ENCODE results near the gene NRGN.

Gene NRGN

GRCh38 chr11:124739479-124740276 is at the start of gene NRGN:
TSS of gene NRGN (plus strand) at chr11:124739942. CDS start at chr11:124740085, 143 bp downstream.
- H3K4me1 ChIP-seq (ENCODE audit: control insufficient read depth, insufficient read depth, low read length) = peaks cover 5% of the 10 kb centered on the region
- peak; percentile 98 for DNase-seq (ENCODE audit: low read depth)
- H3K27me3 ChIP-seq (replicated peaks; ENCODE audit: control insufficient read depth, insufficient read depth, low read length) = peaks cover 93% of the 10 kb centered on the region
- H3K36me3 ChIP-seq (ENCODE audit: control insufficient read depth, insufficient read depth, low read length, severe bottlenecking) = no peaks in the 10 kb centered on the region
- H3K9me3 ChIP-seq (ENCODE audit: control insufficient read depth, low read length) = no peaks in the 10 kb centered on the region
- H3K4me3 ChIP-seq (ENCODE audit: low read length) = peak within 1 kb of the TSS; percentile 73
- no peak within 1 kb of the TSS for H3K9ac ChIP-seq (ENCODE audit: low read length)

DNA sequence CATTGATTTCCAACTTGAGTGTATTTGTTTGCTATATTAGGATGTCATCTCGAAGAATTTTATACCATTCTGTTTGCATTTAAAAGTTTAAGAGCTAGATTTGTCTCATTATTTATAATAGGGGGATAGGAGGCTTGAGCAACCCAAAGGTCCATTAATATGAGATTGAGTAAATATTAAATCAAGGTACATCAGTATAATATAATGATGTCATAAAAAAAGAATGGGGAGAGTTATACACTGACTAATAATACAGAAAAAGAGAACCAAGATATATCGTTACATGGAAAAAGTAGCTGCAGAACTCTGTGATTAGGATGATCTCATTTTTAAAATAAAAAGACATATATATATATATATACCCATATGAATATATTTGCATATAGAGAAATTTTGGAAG is 46.6 kb upstream of the NRGN start:
- Histone ChIP-seq H3K9me3 (ENCODE audit: control insufficient read depth, low read length) (no peaks in the 10 kb centered on the region), H3K4me3 (ENCODE audit: low read length) (no peak overlapping the region), H3K4me1 (ENCODE audit: control insufficient read depth, insufficient read depth, low read length) (no peaks in the 10 kb centered on the region), H3K36me3 (ENCODE audit: control insufficient read depth, insufficient read depth, low read length, severe bottlenecking) (no peaks in the 10 kb centered on the region), H3K9ac (ENCODE audit: low read length) (no peak overlapping the region), H3K27me3 (replicated peaks; ENCODE audit: control insufficient read depth, insufficient read depth, low read length) (no peaks in the 10 kb centered on the region)
- DNase-seq (ENCODE audit: low read depth) = no peak

DNA sequence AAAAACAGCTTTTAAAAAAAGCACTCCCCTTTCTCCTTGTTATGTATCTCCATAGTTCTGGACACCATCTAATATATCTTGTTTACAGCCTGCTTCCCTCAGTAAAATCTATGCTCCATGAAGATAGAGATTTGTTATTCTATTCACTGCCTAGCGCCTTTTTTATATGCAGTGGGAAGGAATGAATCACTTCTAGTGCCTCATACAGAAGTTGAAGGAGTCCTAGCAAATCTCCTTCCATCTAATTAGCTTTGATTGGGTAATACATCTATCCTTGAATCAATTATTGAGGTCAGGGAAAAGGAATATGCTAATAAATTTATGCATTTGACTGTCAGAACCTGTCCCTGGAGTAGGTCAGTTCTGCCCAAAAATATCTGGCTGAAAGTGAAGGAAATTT is 40.2 kb upstream of the NRGN start:
- H3K9ac ChIP-seq (ENCODE audit: low read length) = no peak overlapping the region
- no peak for DNase-seq (ENCODE audit: low read depth)
- H3K27me3 ChIP-seq (replicated peaks; ENCODE audit: control insufficient read depth, insufficient read depth, low read length) = no peaks in the 10 kb centered on the region
- no peak overlapping the region for H3K4me3 ChIP-seq (ENCODE audit: low read length)
- H3K9me3 ChIP-seq (ENCODE audit: control insufficient read depth, low read length) = peaks cover 13% of the 10 kb centered on the region
- H3K4me1 ChIP-seq (ENCODE audit: control insufficient read depth, insufficient read depth, low read length) = no peaks in the 10 kb centered on the region
- H3K36me3 ChIP-seq (ENCODE audit: control insufficient read depth, insufficient read depth, low read length, severe bottlenecking) = no peaks in the 10 kb centered on the region

DNA sequence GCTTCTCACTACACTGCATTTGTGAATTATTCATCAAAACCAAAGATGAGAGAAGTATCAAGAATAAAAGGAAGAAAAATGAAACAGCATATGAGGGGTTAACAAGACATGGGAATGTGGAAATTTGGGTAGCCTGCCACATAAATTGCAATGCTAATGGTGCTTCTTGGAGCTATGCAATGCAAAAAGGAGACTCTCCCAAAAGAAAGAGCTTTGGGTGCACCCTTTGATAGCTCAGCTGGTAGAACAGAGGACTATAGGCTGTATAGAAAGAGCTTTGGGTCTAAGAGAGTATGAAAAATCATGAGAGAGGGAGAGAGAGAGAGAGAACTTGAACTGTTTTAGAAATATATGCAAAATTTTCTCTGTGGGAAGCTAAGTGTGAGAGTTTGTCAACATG is 39.7 kb upstream of the NRGN start:
- H3K9ac ChIP-seq (ENCODE audit: low read length) = no peak overlapping the region
- H3K36me3 ChIP-seq (ENCODE audit: control insufficient read depth, insufficient read depth, low read length, severe bottlenecking) = no peaks in the 10 kb centered on the region
- no peaks in the 10 kb centered on the region for H3K27me3 ChIP-seq (replicated peaks; ENCODE audit: control insufficient read depth, insufficient read depth, low read length)
- no peak for DNase-seq (ENCODE audit: low read depth)
- no peak overlapping the region for H3K4me3 ChIP-seq (ENCODE audit: low read length)
- peaks cover 13% of the 10 kb centered on the region for H3K9me3 ChIP-seq (ENCODE audit: control insufficient read depth, low read length)
- no peaks in the 10 kb centered on the region for H3K4me1 ChIP-seq (ENCODE audit: control insufficient read depth, insufficient read depth, low read length)

DNA sequence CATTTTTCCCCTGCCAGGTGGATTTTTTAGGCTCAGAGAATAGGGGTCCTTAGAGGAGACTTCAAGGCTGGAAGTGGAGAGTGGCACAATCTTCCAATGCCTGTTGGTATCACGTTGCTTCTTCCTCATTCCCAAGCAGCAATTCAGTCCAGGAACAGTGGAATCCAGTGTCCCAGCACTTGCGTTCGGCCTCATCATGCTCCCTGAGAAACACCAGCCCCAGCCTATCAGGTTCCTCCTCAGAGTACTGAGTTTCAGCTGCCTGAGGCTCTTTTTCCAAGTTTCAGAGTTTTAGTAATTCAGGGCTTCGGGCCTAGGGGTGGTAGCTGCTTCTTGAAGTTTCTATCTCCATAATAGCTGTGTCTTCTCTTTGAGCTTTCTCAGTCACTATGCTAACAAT is 31.9 kb upstream of the NRGN start:
- H3K4me1 ChIP-seq (ENCODE audit: control insufficient read depth, insufficient read depth, low read length) = no peaks in the 10 kb centered on the region
- no peak for DNase-seq (ENCODE audit: low read depth)
- H3K36me3 ChIP-seq (ENCODE audit: control insufficient read depth, insufficient read depth, low read length, severe bottlenecking) = no peaks in the 10 kb centered on the region
- no peak overlapping the region for H3K9ac ChIP-seq (ENCODE audit: low read length)
- H3K4me3 ChIP-seq (ENCODE audit: low read length) = no peak overlapping the region
- peaks cover 19% of the 10 kb centered on the region for H3K9me3 ChIP-seq (ENCODE audit: control insufficient read depth, low read length)
- H3K27me3 ChIP-seq (replicated peaks; ENCODE audit: control insufficient read depth, insufficient read depth, low read length) = no peaks in the 10 kb centered on the region

GRCh38 chr11:124712392-124712791 is 27.4 kb upstream of the NRGN start:
- H3K36me3 ChIP-seq (ENCODE audit: control insufficient read depth, insufficient read depth, low read length, severe bottlenecking) = no peaks in the 10 kb centered on the region
- no peak for DNase-seq (ENCODE audit: low read depth)
- peaks cover 22% of the 10 kb centered on the region for H3K27me3 ChIP-seq (replicated peaks; ENCODE audit: control insufficient read depth, insufficient read depth, low read length)
- no peak overlapping the region for H3K4me3 ChIP-seq (ENCODE audit: low read length)
- no peak overlapping the region for H3K9ac ChIP-seq (ENCODE audit: low read length)
- peaks cover 10% of the 10 kb centered on the region for H3K9me3 ChIP-seq (ENCODE audit: control insufficient read depth, low read length)
- H3K4me1 ChIP-seq (ENCODE audit: control insufficient read depth, insufficient read depth, low read length) = peaks cover 2% of the 10 kb centered on the region

GRCh38 chr11:124716591-124716990 is 23.2 kb upstream of the NRGN start:
- Histone ChIP-seq H3K36me3 (ENCODE audit: control insufficient read depth, insufficient read depth, low read length, severe bottlenecking) (no peaks in the 10 kb centered on the region), H3K4me1 (ENCODE audit: control insufficient read depth, insufficient read depth, low read length) (peaks cover 13% of the 10 kb centered on the region), H3K9ac (ENCODE audit: low read length) (no peak overlapping the region), H3K9me3 (ENCODE audit: control insufficient read depth, low read length) (no peaks in the 10 kb centered on the region), H3K4me3 (ENCODE audit: low read length) (no peak overlapping the region), H3K27me3 (replicated peaks; ENCODE audit: control insufficient read depth, insufficient read depth, low read length) (peaks cover 61% of the 10 kb centered on the region)
- DNase-seq (ENCODE audit: low read depth) = no peak

DNA sequence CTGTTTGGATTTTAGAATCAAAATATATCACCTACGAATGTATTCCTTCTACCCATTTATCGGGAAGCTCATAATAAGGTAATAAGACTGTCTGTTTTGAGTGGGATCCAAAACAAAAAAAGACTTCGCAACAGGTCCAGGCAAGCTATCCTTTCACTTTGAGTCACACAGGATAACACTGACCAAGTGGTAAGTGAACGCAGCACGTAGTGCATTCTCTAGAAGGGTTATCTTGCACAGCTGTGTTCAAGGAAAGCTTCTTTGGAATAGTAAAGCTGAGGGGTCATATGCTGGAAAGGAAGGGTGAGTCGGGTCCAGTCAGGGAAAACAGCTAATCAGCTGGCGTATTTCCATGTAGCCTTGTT is 22.3 kb upstream of the NRGN start:
- Histone ChIP-seq H3K36me3 (ENCODE audit: control insufficient read depth, insufficient read depth, low read length, severe bottlenecking) (no peaks in the 10 kb centered on the region), H3K27me3 (replicated peaks; ENCODE audit: control insufficient read depth, insufficient read depth, low read length) (peaks cover 69% of the 10 kb centered on the region), H3K4me1 (ENCODE audit: control insufficient read depth, insufficient read depth, low read length) (peaks cover 13% of the 10 kb centered on the region), H3K9ac (ENCODE audit: low read length) (no peak overlapping the region), H3K9me3 (ENCODE audit: control insufficient read depth, low read length) (no peaks in the 10 kb centered on the region), H3K4me3 (ENCODE audit: low read length) (peak overlapping the region; percentile 76)
- no peak for DNase-seq (ENCODE audit: low read depth)

GRCh38 chr11:124717786-124718651 is 21.7 kb upstream of the NRGN start:
- Histone ChIP-seq H3K4me3 (ENCODE audit: low read length) (peak overlapping the region; percentile 76), H3K36me3 (ENCODE audit: control insufficient read depth, insufficient read depth, low read length, severe bottlenecking) (no peaks in the 10 kb centered on the region), H3K27me3 (replicated peaks; ENCODE audit: control insufficient read depth, insufficient read depth, low read length) (peaks cover 75% of the 10 kb centered on the region), H3K4me1 (ENCODE audit: control insufficient read depth, insufficient read depth, low read length) (peaks cover 13% of the 10 kb centered on the region), H3K9me3 (ENCODE audit: control insufficient read depth, low read length) (no peaks in the 10 kb centered on the region), H3K9ac (ENCODE audit: low read length) (peak overlapping the region; percentile 31)
- peak; percentile 37 for DNase-seq (ENCODE audit: low read depth)

GRCh38 chr11:124718801-124719200 is 20.9 kb upstream of the NRGN start:
- H3K9me3 ChIP-seq (ENCODE audit: control insufficient read depth, low read length) = no peaks in the 10 kb centered on the region
- no peaks in the 10 kb centered on the region for H3K36me3 ChIP-seq (ENCODE audit: control insufficient read depth, insufficient read depth, low read length, severe bottlenecking)
- peaks cover 13% of the 10 kb centered on the region for H3K4me1 ChIP-seq (ENCODE audit: control insufficient read depth, insufficient read depth, low read length)
- no peak overlapping the region for H3K9ac ChIP-seq (ENCODE audit: low read length)
- no peak overlapping the region for H3K4me3 ChIP-seq (ENCODE audit: low read length)
- DNase-seq (ENCODE audit: low read depth) = no peak
- H3K27me3 ChIP-seq (replicated peaks; ENCODE audit: control insufficient read depth, insufficient read depth, low read length) = peaks cover 79% of the 10 kb centered on the region

- peaks cover 79% of the 10 kb centered on the region for H3K27me3 ChIP-seq (replicated peaks; ENCODE audit: control insufficient read depth, insufficient read depth, low read length)
- H3K36me3 ChIP-seq (ENCODE audit: control insufficient read depth, insufficient read depth, low read length, severe bottlenecking) = no peaks in the 10 kb centered on the region
- no peaks in the 10 kb centered on the region for H3K9me3 ChIP-seq (ENCODE audit: control insufficient read depth, low read length)
- H3K9ac ChIP-seq (ENCODE audit: low read length) = no peak overlapping the region
- no peak for DNase-seq (ENCODE audit: low read depth)
- H3K4me1 ChIP-seq (ENCODE audit: control insufficient read depth, insufficient read depth, low read length) = peaks cover 13% of the 10 kb centered on the region
- no peak overlapping the region for H3K4me3 ChIP-seq (ENCODE audit: low read length)
Observed at GRCh38 chr11:124719534-124719933, 20.2 kb upstream of the NRGN start.

Data from adipocyte (in vitro differentiated cells).